Measurements from ENCODE around the gene SLIRP. TPM values are rescaled to one million over a fixed set of nuclear protein-coding genes. Genes with fewer than 3 reads are reported as not detected.

The SLIRP gene
- total and polyA plus RNA-seq, 4 experiments from 2014 or later = 37.5 to 334 (median 126) TPM

- no peaks in the 10 kb centered on the region for H3K27me3 ChIP-seq (ENCODE audit: insufficient read depth, low read length)
- peak overlapping the region; percentile 94 to 98 for H3K4me3 ChIP-seq (ENCODE audit: low read length in 2 of 2)
- H3K27ac ChIP-seq (ENCODE audit: low read depth, low read length) = peak overlapping the region; percentile 99
- CTCF ChIA-PET (ENCODE audit: partially characterized antibody) = interaction anchor here (1.2 to 1.5 kb wide), 2 partner anchors 39 to 63 kb away, joined by 3 to 4 read pairs; partner anchors contain the start of gene ADCK1
- Mint-ChIP-seq H3K9me3 (no peaks in the 10 kb centered on the region), H3K4me1 (peaks cover 22 to 55% (median 36%) of the 10 kb centered on the region in 4 donors), H3K27ac (peak overlapping the region; percentile 97 to 100 (median 98)), H3K27me3 (no peaks in the 10 kb centered on the region), H3K36me3 (peaks cover 0 to 29% of the 10 kb centered on the region in 2 donors), H3K4me3 (peak overlapping the region; percentile 95 to 98 (median 97))
- intact Hi-C loops (cut with micrococcal nuclease) = loop anchor here (1.0 kb wide), 5 partner anchors 39 to 384 kb away; partner anchors contain the start of genes ADCK1, ALKBH1, SAMD15 and SLIRP
- POLR2A ChIA-PET (ENCODE audit: partially characterized antibody) = interaction anchor here (1.1 to 3.3 kb wide), 6 partner anchors 10 to 440 kb away, joined by 3 to 25 read pairs (median 6); partner anchors contain the start of genes ADCK1, GSTZ1, POMT2 and SLIRP
- DNase-seq = no peak
- H3K36me3 ChIP-seq (ENCODE audit: insufficient read depth, low read length) = peaks cover under 1% of the 10 kb centered on the region
- H3K9me3 ChIP-seq (ENCODE audit: control insufficient read depth in 1 of 2, low read length in 2 of 2) = no peaks in the 10 kb centered on the region
- peaks cover 47% of the 10 kb centered on the region for H3K4me1 ChIP-seq (ENCODE audit: insufficient read depth, low read length)
Measured at GRCh38 chr14:77761205-77761931, 53.5 kb downstream of the SLIRP start.

GRCh38 chr14:77763316-77763715, 55.4 kb downstream of the SLIRP start:
- DNase-seq = no peak
- Mint-ChIP-seq H3K27ac (no peak overlapping the region), H3K4me1 (peaks cover 15 to 36% (median 24%) of the 10 kb centered on the region in 4 donors), H3K27me3 (no peaks in the 10 kb centered on the region), H3K9me3 (no peaks in the 10 kb centered on the region), H3K36me3 (peaks cover 0 to 21% of the 10 kb centered on the region in 2 donors), H3K4me3 (no peak overlapping the region)
- ChIA-PET POLR2A (ENCODE audit: partially characterized antibody) (interaction anchor here (3.3 kb wide), 1 partner anchor 36 kb away, joined by 25 read pairs; the partner anchor contains the start of gene ADCK1), CTCF (ENCODE audit: partially characterized antibody) (no interaction called here)
- intact Hi-C loops (cut with micrococcal nuclease) = no loop called here
- Histone ChIP-seq H3K27me3 (ENCODE audit: insufficient read depth, low read length) (no peaks in the 10 kb centered on the region), H3K9me3 (ENCODE audit: control insufficient read depth in 1 of 2, low read length in 2 of 2) (no peaks in the 10 kb centered on the region), H3K4me3 (ENCODE audit: low read length in 2 of 2) (no peak overlapping the region), H3K36me3 (ENCODE audit: insufficient read depth, low read length) (no peaks in the 10 kb centered on the region), H3K4me1 (ENCODE audit: insufficient read depth, low read length) (peaks cover 28% of the 10 kb centered on the region), H3K27ac (ENCODE audit: low read depth, low read length) (no peak overlapping the region)

- Mint-ChIP-seq H3K9me3 (no peaks in the 10 kb centered on the region), H3K27ac (no peak overlapping the region), H3K27me3 (no peaks in the 10 kb centered on the region), H3K4me1 (peaks cover 8 to 29% (median 17%) of the 10 kb centered on the region in 4 donors), H3K36me3 (peaks cover 0 to 15% of the 10 kb centered on the region in 2 donors), H3K4me3 (no peak overlapping the region)
- no peaks in the 10 kb centered on the region for H3K36me3 ChIP-seq (ENCODE audit: insufficient read depth, low read length)
- no peak overlapping the region for H3K4me3 ChIP-seq (ENCODE audit: low read length in 2 of 2)
- no peak overlapping the region for H3K27ac ChIP-seq (ENCODE audit: low read depth, low read length)
- CTCF ChIA-PET (ENCODE audit: partially characterized antibody) = no interaction called here
- DNase-seq = no peak
- H3K9me3 ChIP-seq (ENCODE audit: control insufficient read depth in 1 of 2, low read length in 2 of 2) = no peaks in the 10 kb centered on the region
- H3K4me1 ChIP-seq (ENCODE audit: insufficient read depth, low read length) = peaks cover 21% of the 10 kb centered on the region
- intact Hi-C loops (cut with micrococcal nuclease) = no loop called here
- no peaks in the 10 kb centered on the region for H3K27me3 ChIP-seq (ENCODE audit: insufficient read depth, low read length)
- POLR2A ChIA-PET (ENCODE audit: partially characterized antibody) = no interaction called here
Measured at GRCh38 chr14:77763978-77764377, 56.1 kb downstream of the SLIRP start.

Other genes starting within 250 kb of the SLIRP start
- not detected for gene ISM2, start 209.3 kb upstream of the SLIRP start, total RNA-seq
- not detected for gene ISM2, start 209.3 kb upstream of the SLIRP start, polyA plus RNA-seq
- gene SPTLC2, start 91.5 kb upstream of the SLIRP start, total RNA-seq = 10 to 100 TPM; 25.9 to 31.3 TPM
- gene SPTLC2, start 91.5 kb upstream of the SLIRP start, polyA plus RNA-seq = 10 to 100 TPM; 11.2 to 23.7 TPM
- gene ALKBH1, start 80 bp upstream of the SLIRP start, total RNA-seq = 10 to 100 TPM; 16.2 to 20.1 TPM
- 1 to 10 TPM; 5.8 to 9.7 TPM for gene ALKBH1, start 80 bp upstream of the SLIRP start, polyA plus RNA-seq
- 10 to 100 TPM; 92.1 to 99.7 TPM for gene SNW1, start 53.1 kb downstream of the SLIRP start, total RNA-seq
- gene SNW1, start 53.1 kb downstream of the SLIRP start, polyA plus RNA-seq = 10 to 100 TPM; 54.4 to 90.8 TPM
- 1 to 10 TPM; 5.3 to 5.6 TPM for gene ADCK1, start 92.0 kb downstream of the SLIRP start, total RNA-seq
- 10 to 100 TPM in 1 of 2 donors, 1 to 10 TPM in 1; 5.2 to 12.0 TPM for gene ADCK1, start 92.0 kb downstream of the SLIRP start, polyA plus RNA-seq

All from CD4-positive, alpha-beta memory T cell (primary cell).